Keratinocyte (primary cell): ENCODE data around the gene LDHB. TPM values are rescaled to one million over a fixed set of nuclear protein-coding genes. Genes with fewer than 3 reads are reported as not detected.

Experiments
- DNase-seq: peaks from one replicate; pipeline ENCODE4 v3.0.0-alpha.2; 2011; ENCODE audit warnings: low read depth, missing footprints, low spot score
- FAIRE-seq: peaks from 2 replicates; lab custom pipeline; 2011; peaks lifted over from hg19 to GRCh38; lab: Jason Lieb, UNC
- H2AFZ ChIP-seq: 2 replicates; pipeline ENCODE4 v1.6.0; 2012; ENCODE audit warnings: low read length, control low read depth, inconsistent platforms; ENCODE audit not compliant: control insufficient read depth
- H3K27ac ChIP-seq: 2 replicates; pipeline ENCODE4 v1.5.1; 2011; ENCODE audit warnings: low read length; ENCODE audit not compliant: control insufficient read depth, insufficient read depth
- H3K27me3 ChIP-seq: 3 replicates; pipeline ENCODE4 v1.6.0; 2011; ENCODE audit warnings: low read length; ENCODE audit not compliant: control insufficient read depth, insufficient read depth; ENCODE audit errors: extremely low read depth
- H3K36me3 ChIP-seq, 2 experiments: 2 replicates in 1 of 2; 3 replicates in 1 of 2; pipeline ENCODE4 v1.5.1; 2011; ENCODE audit warnings: low read length in 2 of 2, mild to moderate bottlenecking in 1 of 2; ENCODE audit not compliant: control insufficient read depth in 2 of 2, insufficient read depth in 2 of 2; ENCODE audit errors: extremely low read depth in 1 of 2
- H3K4me1 ChIP-seq: 3 replicates; pipeline ENCODE4 v1.5.1; 2011; ENCODE audit warnings: low read length; ENCODE audit not compliant: control insufficient read depth, insufficient read depth; ENCODE audit errors: extremely low read depth
- H3K4me2 ChIP-seq: 3 replicates; pipeline ENCODE4 v1.6.0; 2011; ENCODE audit warnings: low read depth, low read length; ENCODE audit not compliant: control insufficient read depth, insufficient read depth; ENCODE audit errors: extremely low read depth
- H3K4me3 ChIP-seq, 3 experiments: fragments of 200-600 bp in 1 of 3; sonication (generic) in 1 of 3; 2 replicates in 2 of 3; 3 replicates in 1 of 3; pipeline ENCODE4 v1.5.1; 2011 to 2016; ENCODE audit warnings: low read length in 3 of 3, mild to moderate bottlenecking in 3 of 3, control low read depth in 2 of 3, inconsistent platforms in 1 of 3, low read depth in 1 of 3, mixed read lengths in 1 of 3, mixed run types in 1 of 3, moderate library complexity in 1 of 3; ENCODE audit not compliant: control insufficient read depth in 2 of 3, insufficient read depth in 2 of 3; ENCODE audit errors: extremely low read depth in 1 of 3
- H3K79me2 ChIP-seq: 2 replicates; pipeline ENCODE4 v1.6.0; 2012; ENCODE audit warnings: low read length; ENCODE audit not compliant: control insufficient read depth, insufficient read depth
- H3K9ac ChIP-seq: 3 replicates; pipeline ENCODE4 v1.6.0; 2011; ENCODE audit warnings: low read length; ENCODE audit not compliant: control insufficient read depth, insufficient read depth; ENCODE audit errors: extremely low read depth
- H3K9me1 ChIP-seq: 3 replicates; pipeline ENCODE4 v1.6.0; 2011; ENCODE audit warnings: low read length; ENCODE audit not compliant: control insufficient read depth, insufficient read depth; ENCODE audit errors: extremely low read depth
- H3K9me3 ChIP-seq: 2 replicates; pipeline ENCODE4 v1.5.1; 2012; ENCODE audit warnings: low read depth, low read length; ENCODE audit not compliant: control insufficient read depth
- H4K20me1 ChIP-seq: 3 replicates; pipeline ENCODE4 v1.6.0; 2011; ENCODE audit warnings: low read length; ENCODE audit not compliant: control insufficient read depth, insufficient read depth; ENCODE audit errors: extremely low read depth
- EZH2 ChIP-seq: IDR thresholded peaks from one replicate; pipeline ENCODE4 v1.6.1; 2012; ENCODE audit warnings: inconsistent platforms, mild to moderate bottlenecking, low read length, moderate library complexity
- dilution Hi-C: fragments of 300-500 bp; cut with MboI; formaldehyde crosslinking; loops from one replicate; pipeline ENCODE4 v1.7.0; 2020; ENCODE audit warnings: low sequenced_read_pairs; ENCODE audit not compliant: extremely low pct_ligation_motif_present
- polyA minus RNA-seq, 3 experiments: library from RNA; depleted of rRNA, polyadenylated mRNA; stranded (reverse); fragments of >200 nt; gene quantifications; 1 replicate in 1 of 3; 2 replicates in 1 of 3; 3 replicates in 1 of 3; pipeline ENCODE4 v1.2.3, GENCODE V29; 2011
- polyA plus RNA-seq, 5 experiments: library from polyadenylated mRNA; depleted of rRNA in 3 of 5; stranded (reverse) in 3 of 5; stranded (forward) in 1 of 5; unstranded in 1 of 5; fragments of >200 nt; gene quantifications; 1 replicate in 1 of 5; 2 replicates in 3 of 5; 3 replicates in 1 of 5; pipeline versions ENCODE4 v1.2.1 to v1.2.3, GENCODE V29; 2011 to 2012; ENCODE audit warnings: missing spikeins in 2 of 5, low read depth in 1 of 5, low replicate concordance in 1 of 5
- TF ChIP-seq, protein P1 (sequence below), 3 experiments: IDR thresholded peaks in 1 of 3; conservative IDR thresholded peaks in 1 of 3; optimal IDR thresholded peaks in 1 of 3; 2 replicates in 2 of 3; 3 replicates in 1 of 3; pipeline versions ENCODE3 to v1.5.1; 2011; ENCODE audit warnings: low read length in 3 of 3, mild to moderate bottlenecking in 3 of 3, moderate library complexity in 2 of 3, control low read depth in 1 of 3, inconsistent platforms in 1 of 3; ENCODE audit not compliant: insufficient read depth in 2 of 3; ENCODE audit errors: extremely low read depth in 1 of 3

Gene LDHB
- polyA plus RNA-seq (500 to 1,063 TPM (median 707 TPM) in 3 replicates), polyA minus RNA-seq (128 to 680 TPM (median 293 TPM) in 3 replicates)
- polyA plus RNA-seq (2011; ENCODE audit: low read depth): 176 TPM
- polyA plus RNA-seq (2011; cell fraction: cytosol; rRNA removed): 545 and 798 TPM in 2 replicates
- 268 and 395 TPM in 2 replicates for polyA plus RNA-seq (2011; cell fraction: nucleus; rRNA removed)
- polyA plus RNA-seq (2012; ENCODE audit: low replicate concordance): 158 and 613 TPM in 2 replicates
- polyA minus RNA-seq (2011; cell fraction: cytosol; rRNA and poly(A)+ RNA removed): 242 TPM
- 69.4 and 137 TPM in 2 replicates for polyA minus RNA-seq (2011; cell fraction: nucleus; rRNA and poly(A)+ RNA removed)

DNA sequence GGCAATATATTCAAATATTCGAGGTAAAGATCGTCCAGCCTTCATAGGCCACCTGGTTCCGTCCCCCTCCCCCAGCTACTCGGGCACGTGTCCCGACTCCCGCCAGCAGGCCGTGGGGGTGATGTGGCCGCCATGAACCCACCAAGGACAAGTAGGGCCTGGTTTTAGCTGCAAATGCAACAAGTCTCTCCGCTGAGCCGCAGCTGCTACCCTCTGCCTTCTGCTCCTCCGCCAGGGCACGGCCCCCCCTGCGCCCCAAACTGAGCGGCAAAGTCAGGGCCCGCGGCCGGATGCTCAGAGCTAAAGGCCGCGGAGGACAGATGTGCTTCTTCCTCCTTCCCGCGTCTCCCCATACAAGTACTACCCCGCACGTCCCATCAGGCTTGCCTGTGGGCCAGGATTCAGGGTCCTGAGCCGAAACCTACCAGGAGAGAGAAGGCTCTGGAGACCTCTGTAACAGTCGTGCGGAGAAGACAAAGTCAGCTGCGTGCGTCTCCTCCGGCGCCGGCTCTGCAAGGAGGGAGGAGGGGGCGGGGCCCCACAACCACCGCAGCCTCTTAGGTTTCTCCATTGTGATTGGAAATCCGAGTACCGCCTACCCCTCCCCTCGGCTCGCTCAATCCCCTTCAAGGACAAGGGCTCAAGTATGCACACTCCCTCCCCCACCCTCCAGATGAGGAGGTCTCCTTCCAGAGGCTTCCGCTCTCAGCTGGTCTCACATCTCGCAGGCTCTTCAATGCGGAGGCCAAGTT, at the start of gene LDHB:
LDHB (minus strand) TSS at position 517 of the 752 bp plus-strand sequence. CDS start 3,171 bp downstream, outside the sequence.
- H2AFZ ChIP-seq: peak within 1 kb of the TSS; percentile 90
- peak within 1 kb of the TSS; percentile 77 for H3K27ac ChIP-seq
- H3K9me3 ChIP-seq: no peaks in the 10 kb centered on the region
- peak within 1 kb of the TSS; percentile 70 to 91 (median 84) for H3K4me3 ChIP-seq
- peaks cover 49% of the 10 kb centered on the region for H3K79me2 ChIP-seq
- peak within 1 kb of the TSS; percentile 89 for H3K9ac ChIP-seq
- DNase-seq (peak; percentile 46), FAIRE-seq (peak; percentile 91)
- dilution Hi-C loops: no loop called here
- TF ChIP-seq EZH2: no peak
- TF ChIP-seq, protein P1, sequence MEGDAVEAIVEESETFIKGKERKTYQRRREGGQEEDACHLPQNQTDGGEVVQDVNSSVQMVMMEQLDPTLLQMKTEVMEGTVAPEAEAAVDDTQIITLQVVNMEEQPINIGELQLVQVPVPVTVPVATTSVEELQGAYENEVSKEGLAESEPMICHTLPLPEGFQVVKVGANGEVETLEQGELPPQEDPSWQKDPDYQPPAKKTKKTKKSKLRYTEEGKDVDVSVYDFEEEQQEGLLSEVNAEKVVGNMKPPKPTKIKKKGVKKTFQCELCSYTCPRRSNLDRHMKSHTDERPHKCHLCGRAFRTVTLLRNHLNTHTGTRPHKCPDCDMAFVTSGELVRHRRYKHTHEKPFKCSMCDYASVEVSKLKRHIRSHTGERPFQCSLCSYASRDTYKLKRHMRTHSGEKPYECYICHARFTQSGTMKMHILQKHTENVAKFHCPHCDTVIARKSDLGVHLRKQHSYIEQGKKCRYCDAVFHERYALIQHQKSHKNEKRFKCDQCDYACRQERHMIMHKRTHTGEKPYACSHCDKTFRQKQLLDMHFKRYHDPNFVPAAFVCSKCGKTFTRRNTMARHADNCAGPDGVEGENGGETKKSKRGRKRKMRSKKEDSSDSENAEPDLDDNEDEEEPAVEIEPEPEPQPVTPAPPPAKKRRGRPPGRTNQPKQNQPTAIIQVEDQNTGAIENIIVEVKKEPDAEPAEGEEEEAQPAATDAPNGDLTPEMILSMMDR (optimal IDR thresholded peaks at IDR 0.05 in 1 of 3, IDR thresholded peaks at IDR 0.05 in 1 of 3, conservative IDR thresholded peaks at IDR 0.05 in 1 of 3; ENCODE audit: extremely low read depth in 1 of 3, insufficient read depth in 2 of 3, low read length in 3 of 3): no peak
- H3K4me2 ChIP-seq: peak within 1 kb of the TSS; percentile 83
- no peaks in the 10 kb centered on the region for H3K27me3 ChIP-seq
- peaks cover 8% of the 10 kb centered on the region for H3K4me1 ChIP-seq
- H3K9me1 ChIP-seq: no peaks in the 10 kb centered on the region
- peaks cover 4 to 13% of the 10 kb centered on the region in 2 experiments for H3K36me3 ChIP-seq
- H4K20me1 ChIP-seq: no peaks in the 10 kb centered on the region

GRCh38 chr12:21704847-21705246, 47.2 kb upstream of the LDHB start:
- no peaks in the 10 kb centered on the region for H4K20me1 ChIP-seq
- DNase-seq (no peak), FAIRE-seq (no peak)
- no peaks in the 10 kb centered on the region for H3K9me1 ChIP-seq
- H3K4me2 ChIP-seq: no peak overlapping the region
- dilution Hi-C loops: no loop called here
- no peak overlapping the region for H2AFZ ChIP-seq
- H3K4me3 ChIP-seq: no peak overlapping the region
- H3K9ac ChIP-seq: no peak overlapping the region
- no peaks in the 10 kb centered on the region for H3K27me3 ChIP-seq
- H3K36me3 ChIP-seq: no peaks in the 10 kb centered on the region
- no peaks in the 10 kb centered on the region for H3K79me2 ChIP-seq
- H3K9me3 ChIP-seq: no peaks in the 10 kb centered on the region
- H3K4me1 ChIP-seq: no peaks in the 10 kb centered on the region
- no peak overlapping the region for H3K27ac ChIP-seq
- TF ChIP-seq EZH2: no peak
- TF ChIP-seq, protein P1 (optimal IDR thresholded peaks at IDR 0.05 in 1 of 3, IDR thresholded peaks at IDR 0.05 in 1 of 3, conservative IDR thresholded peaks at IDR 0.05 in 1 of 3; ENCODE audit: extremely low read depth in 1 of 3, insufficient read depth in 2 of 3, low read length in 3 of 3): no peak
